GM13977 (cell line): ENCODE measurements around the gene GOT1.

Experiments used
- DNase-seq: peaks from one replicate; pipeline ENCODE4 v3.0.0; 2012; ENCODE audit warnings: low spot score
- CTCF ChIP-seq: IDR thresholded peaks from 2 replicates; pipeline ENCODE4 v1.5.1; 2012; ENCODE audit warnings: mild to moderate bottlenecking, control low read depth; ENCODE audit not compliant: insufficient read depth; ENCODE audit errors: extremely low read depth, missing control alignments
- in situ Hi-C: fragments of 300-500 bp; cut with MboI; formaldehyde crosslinking; loops from one replicate; pipeline ENCODE4 v1.12.0; 2022; ENCODE audit warnings: low sequenced_read_pairs, low pct_unique_long_range_greater_than_20kb, mixed read lengths, inconsistent platforms; ENCODE audit not compliant: unreplicated experiment

Gene GOT1

GRCh38 chr10:99365736-99366135, 64.7 kb downstream of the GOT1 start:
- TF ChIP-seq CTCF: no peak
- in situ Hi-C loops: no loop called here
- DNase-seq: no peak

GRCh38 chr10:99365311-99365710, 65.1 kb downstream of the GOT1 start:
- TF ChIP-seq CTCF: no peak
- in situ Hi-C loops: no loop called here

GRCh38 chr10:99364125-99364524, 66.3 kb downstream of the GOT1 start:
- in situ Hi-C loops: no loop called here
- TF ChIP-seq CTCF: no peak
- DNase-seq: no peak

More at GRCh38 chr10:99365311-99365710, 65.1 kb downstream of the GOT1 start:
- DNase-seq: no peak

GRCh38 chr10:99360934-99361333, 69.5 kb downstream of the GOT1 start:
- in situ Hi-C loops: no loop called here
- no peak for TF ChIP-seq CTCF
- no peak for DNase-seq

- no peak for DNase-seq
- in situ Hi-C loops: no loop called here
- TF ChIP-seq CTCF: no peak
These were observed 72.3 kb downstream of the GOT1 start for GRCh38 chr10:99358101-99358500.

GRCh38 chr10:99357691-99358090, 72.7 kb downstream of the GOT1 start:
- no peak for DNase-seq
- in situ Hi-C loops: no loop called here
- TF ChIP-seq CTCF: no peak

GRCh38 chr10:99353182-99353581, 77.2 kb downstream of the GOT1 start:
- in situ Hi-C loops: no loop called here
- no peak for TF ChIP-seq CTCF
- DNase-seq: no peak
